Thymus (tissue), 14 donors: ENCODE data around the gene CHAT. TPM values are rescaled to one million over a fixed set of nuclear protein-coding genes. Genes with fewer than 3 reads are reported as not detected.

Experiments
- DNase-seq, 9 donors: peaks; one replicate each; pipeline ENCODE4 v3.0.0-alpha.2; 2013; ENCODE audit warnings: low spot score in 9 of 9, low read depth in 6 of 9, missing footprints in 1 of 9
- H3K27ac ChIP-seq, 2 donors: one replicate each; pipeline ENCODE4 v1.5.1; 2013; ENCODE audit warnings: control low read depth in 1 of 2, low read depth in 1 of 2, low read length in 1 of 2, mild to moderate bottlenecking in 1 of 2, moderate library complexity in 1 of 2
- H3K27me3 ChIP-seq, 2 donors: one replicate each; pipeline ENCODE4 v1.5.1; 2013; ENCODE audit warnings: low read length in 1 of 2; ENCODE audit not compliant: control insufficient read depth in 2 of 2, insufficient read depth in 1 of 2
- H3K36me3 ChIP-seq, 2 donors: one replicate each; pipeline ENCODE4 v1.5.1; 2013; ENCODE audit warnings: low read length in 1 of 2, mild to moderate bottlenecking in 1 of 2, moderate library complexity in 1 of 2; ENCODE audit not compliant: control insufficient read depth in 2 of 2, insufficient read depth in 2 of 2
- H3K4me1 ChIP-seq, 2 donors: one replicate each; pipeline ENCODE4 v1.5.1; 2013; ENCODE audit warnings: low read length in 2 of 2; ENCODE audit not compliant: control insufficient read depth in 2 of 2, insufficient read depth in 2 of 2
- H3K4me3 ChIP-seq, 2 donors: one replicate each; pipeline ENCODE4 v1.5.1; 2013; ENCODE audit warnings: low read length in 2 of 2, control low read depth in 1 of 2, mild to moderate bottlenecking in 1 of 2
- H3K9me3 ChIP-seq, 2 donors: one replicate each; pipeline ENCODE4 v1.5.1; 2013; ENCODE audit warnings: low read length in 1 of 2, mild to moderate bottlenecking in 1 of 2; ENCODE audit not compliant: control insufficient read depth in 2 of 2, insufficient read depth in 1 of 2
- WGBS: extraction: QIAGEN DNeasy Blood & Tissue Kit; methylation state at CpG from one replicate; pipeline ENCODE4 v1.1.7; 2013; 5-methylcytosine and 5-hydroxymethylcytosine counted together
- long read RNA-seq, 10 donors: transcript quantifications; one replicate each; lab custom pipeline, GENCODE V29; 2026
- polyA plus RNA-seq: library from polyadenylated mRNA; stranded (reverse); fragments of 200-250 nt; gene quantifications from one replicate; pipeline ENCODE4 v1.2.3, GENCODE V29; 2013
- total RNA-seq: library from RNA; stranded (reverse); fragments of 120-200 nt; gene quantifications from one replicate; pipeline ENCODE4 v1.2.4, GENCODE V29; 2013
- donor health status: healthy.

The CHAT gene
- 0.09 TPM for total RNA-seq
- polyA plus RNA-seq: not detected
- long read RNA-seq, donor 1: 0 reads
- long read RNA-seq, donor 2: 0 reads
- long read RNA-seq, donor 3: 0 reads
- long read RNA-seq, donor 4: 0 reads
- long read RNA-seq, donor 5, partial matches to known transcripts: 0 of 1 reads
- long read RNA-seq, donor 5, other reads (novel, unspliced or antisense): 0 of 1 reads
- long read RNA-seq, donor 6: 0 reads
- long read RNA-seq, donor 7: 0 reads
- long read RNA-seq, donor 8: 0 reads
- long read RNA-seq, donor 9, partial matches to known transcripts: 0 of 5 reads
- long read RNA-seq, donor 9, other reads (novel, unspliced or antisense): 5 of 5 reads
- long read RNA-seq, donor 10: 0 reads

- DNase-seq: no peak
- 7% methylated on average over 10 of the region's 10 CpGs for WGBS
- Histone ChIP-seq H3K27ac (no peak within 1 kb of the TSS), H3K4me1 (no peaks in the 10 kb centered on the region), H3K36me3 (no peaks in the 10 kb centered on the region), H3K4me3 (no peak within 1 kb of the TSS), H3K9me3 (peaks cover 2 to 18% of the 10 kb centered on the region in 2 donors), H3K27me3 (peaks cover 69 to 98% of the 10 kb centered on the region in 2 donors)
Measured at GRCh38 chr10:49613882-49614241, at the start of gene CHAT. CHAT (plus strand) TSS chr10:49614037; CDS start chr10:49614190, 153 bp downstream.

GRCh38 chr10:49564461-49565009, 49.3 kb upstream of the CHAT start:
- 89% methylated on average over 4 of the region's 4 CpGs for WGBS
- H3K9me3 ChIP-seq: no peaks in the 10 kb centered on the region
- no peaks in the 10 kb centered on the region for H3K36me3 ChIP-seq
- H3K27me3 ChIP-seq: peaks cover 0 to 5% of the 10 kb centered on the region in 2 donors
- H3K4me3 ChIP-seq: no peak overlapping the region
- H3K4me1 ChIP-seq: no peaks in the 10 kb centered on the region
- no peak overlapping the region for H3K27ac ChIP-seq
- no peak for DNase-seq

- H3K4me1 ChIP-seq: no peaks in the 10 kb centered on the region
- no peaks in the 10 kb centered on the region for H3K9me3 ChIP-seq
- no peaks in the 10 kb centered on the region for H3K36me3 ChIP-seq
- no peak for DNase-seq
- peaks cover 0 to 4% of the 10 kb centered on the region in 2 donors for H3K27me3 ChIP-seq
- H3K27ac ChIP-seq: no peak overlapping the region
- 97% methylated on average over 1 of the region's 1 CpG for WGBS
- H3K4me3 ChIP-seq: no peak overlapping the region
Measured at GRCh38 chr10:49567810-49568209, 46.0 kb upstream of the CHAT start.

GRCh38 chr10:49568235-49568634, 45.6 kb upstream of the CHAT start:
- Histone ChIP-seq H3K9me3 (no peaks in the 10 kb centered on the region), H3K27ac (no peak overlapping the region), H3K27me3 (peaks cover 0 to 4% of the 10 kb centered on the region in 2 donors), H3K4me1 (no peaks in the 10 kb centered on the region), H3K4me3 (no peak overlapping the region), H3K36me3 (no peaks in the 10 kb centered on the region)
- DNase-seq: no peak
- WGBS: 71% methylated on average over 2 of the region's 2 CpGs

- H3K36me3 ChIP-seq: no peaks in the 10 kb centered on the region
- WGBS: 85% methylated on average over 3 of the region's 3 CpGs
- DNase-seq: no peak
- peaks cover 0 to 2% of the 10 kb centered on the region in 2 donors for H3K27me3 ChIP-seq
- H3K4me1 ChIP-seq: no peaks in the 10 kb centered on the region
- no peak overlapping the region for H3K4me3 ChIP-seq
- H3K27ac ChIP-seq: no peak overlapping the region
- H3K9me3 ChIP-seq: no peaks in the 10 kb centered on the region
Measured at GRCh38 chr10:49569031-49569631, 44.7 kb upstream of the CHAT start.

GRCh38 chr10:49571388-49571787, 42.4 kb upstream of the CHAT start:
- Histone ChIP-seq H3K36me3 (no peaks in the 10 kb centered on the region), H3K27me3 (peaks cover 0 to 2% of the 10 kb centered on the region in 2 donors), H3K4me1 (no peaks in the 10 kb centered on the region), H3K9me3 (no peaks in the 10 kb centered on the region), H3K4me3 (no peak overlapping the region), H3K27ac (no peak overlapping the region)
- 61% methylated on average over 2 of the region's 2 CpGs for WGBS
- no peak for DNase-seq

- H3K4me3 ChIP-seq: no peak overlapping the region
- 85% methylated on average over 9 of the region's 9 CpGs for WGBS
- no peak overlapping the region for H3K27ac ChIP-seq
- no peaks in the 10 kb centered on the region for H3K36me3 ChIP-seq
- no peaks in the 10 kb centered on the region for H3K9me3 ChIP-seq
- no peaks in the 10 kb centered on the region for H3K4me1 ChIP-seq
- DNase-seq: no peak
- peaks cover 0 to 2% of the 10 kb centered on the region in 2 donors for H3K27me3 ChIP-seq
Measured at GRCh38 chr10:49572594-49573114, 41.2 kb upstream of the CHAT start.

- WGBS: 89% methylated on average over 11 of the region's 11 CpGs
Measured at GRCh38 chr10:49575489-49576072, 38.3 kb upstream of the CHAT start.

More at GRCh38 chr10:49575489-49576072, 38.3 kb upstream of the CHAT start:
- H3K9me3 ChIP-seq: no peaks in the 10 kb centered on the region
- no peak overlapping the region for H3K4me3 ChIP-seq
- no peaks in the 10 kb centered on the region for H3K4me1 ChIP-seq
- no peak for DNase-seq
- H3K27me3 ChIP-seq: peaks cover 0 to 2% of the 10 kb centered on the region in 2 donors
- H3K36me3 ChIP-seq: no peaks in the 10 kb centered on the region
- H3K27ac ChIP-seq: no peak overlapping the region
